Endothelial cell of umbilical vein (primary cell): Measurements from ENCODE around the gene SPOP. TPM values are rescaled to one million over a fixed set of nuclear protein-coding genes. Genes with fewer than 3 reads are reported as not detected.

ENCODE experiments used
- BruUV-seq: library from RNA; stranded (reverse); fragments of 400-500 nt; replicated peaks from 2 replicates; lab custom pipeline; 2021; lab: Mats Ljungman, UMichigan
- CTCF ChIA-PET: fragments of 300-600, 350-600 bp; sonication (Branson Sonifier 250); formaldehyde crosslinking; loops from one replicate; lab custom pipeline; 2021; ENCODE audit warnings: antibody characterized with exemption, inconsistent platforms; lab: Charles Lee
- POLR2A ChIA-PET: fragments of 300-600, 350-600 bp; sonication (Branson Sonifier 250); formaldehyde crosslinking; loops from one replicate; lab custom pipeline; 2021; ENCODE audit warnings: antibody characterized with exemption, inconsistent platforms; lab: Charles Lee
- DNase-seq: peaks from one replicate; pipeline ENCODE4 v3.0.0-alpha.2; 2011; ENCODE audit warnings: low read depth, low spot score
- FAIRE-seq: peaks from 2 replicates; lab custom pipeline; 2011; peaks lifted over from hg19 to GRCh38; lab: Jason Lieb, UNC
- H2AFZ ChIP-seq: 2 replicates; pipeline ENCODE4 v1.6.0; 2012; ENCODE audit warnings: low read depth, low read length, control low read depth, inconsistent platforms
- H3K27ac ChIP-seq: 2 replicates; pipeline ENCODE4 v1.5.1; 2011; ENCODE audit warnings: low read depth, mild to moderate bottlenecking, control low read depth, low read length, moderate library complexity; ENCODE audit not compliant: insufficient read depth
- H3K27me3 ChIP-seq, 2 experiments: 2 replicates each; pipeline versions ENCODE4 v1.6.0 to v1.6.1; 2011; ENCODE audit warnings: low read length in 2 of 2, mixed read lengths in 1 of 2; ENCODE audit not compliant: control insufficient read depth in 2 of 2, insufficient read depth in 2 of 2
- H3K36me3 ChIP-seq, 2 experiments: 2 replicates in 1 of 2; 3 replicates in 1 of 2; pipeline ENCODE4 v1.5.1; 2011; ENCODE audit warnings: low read length in 2 of 2, mild to moderate bottlenecking in 1 of 2, moderate library complexity in 1 of 2; ENCODE audit not compliant: control insufficient read depth in 2 of 2, insufficient read depth in 2 of 2; ENCODE audit errors: extremely low read depth in 1 of 2
- H3K4me1 ChIP-seq: 3 replicates; pipeline ENCODE4 v1.5.1; 2011; ENCODE audit warnings: mild to moderate bottlenecking, low read length; ENCODE audit not compliant: control insufficient read depth, insufficient read depth; ENCODE audit errors: extremely low read depth
- H3K4me2 ChIP-seq: 2 replicates; pipeline ENCODE4 v1.6.1; 2011; ENCODE audit warnings: low read length, control low read depth, mixed read lengths; ENCODE audit not compliant: insufficient read depth
- H3K4me3 ChIP-seq, 3 experiments: fragments of 200-600 bp in 1 of 3; sonication (generic), shearing (Covaris generic) in 1 of 3; replicated peaks in 1 of 3; 2 replicates each; pipeline ENCODE4 v1.5.1; 2011 to 2016; ENCODE audit warnings: control low read depth in 3 of 3, low read length in 3 of 3, mild to moderate bottlenecking in 2 of 3, inconsistent platforms in 1 of 3, low read depth in 1 of 3, moderate library complexity in 1 of 3; ENCODE audit not compliant: insufficient read depth in 1 of 3
- H3K79me2 ChIP-seq: 2 replicates; pipeline ENCODE4 v1.6.0; 2012; ENCODE audit warnings: low read length, inconsistent platforms; ENCODE audit not compliant: control insufficient read depth, insufficient read depth
- H3K9ac ChIP-seq: replicated peaks from 2 replicates; pipeline ENCODE3; 2011; ENCODE audit warnings: low read length, control low read depth; ENCODE audit not compliant: insufficient read depth; ENCODE audit errors: extremely low read depth
- H3K9me1 ChIP-seq: replicated peaks from 3 replicates; pipeline ENCODE4 v1.6.0; 2011; ENCODE audit warnings: mild to moderate bottlenecking, low read length; ENCODE audit not compliant: control insufficient read depth, insufficient read depth; ENCODE audit errors: extremely low read depth
- H3K9me3 ChIP-seq: replicated peaks from 2 replicates; pipeline ENCODE4 v1.5.1; 2012; ENCODE audit warnings: low read length, inconsistent platforms; ENCODE audit not compliant: control insufficient read depth, insufficient read depth
- H4K20me1 ChIP-seq: replicated peaks from 2 replicates; pipeline ENCODE3; 2011; ENCODE audit warnings: mild to moderate bottlenecking, low read length; ENCODE audit not compliant: control insufficient read depth, insufficient read depth; ENCODE audit errors: extremely low read depth
- CTCF ChIP-seq, 2 donors: IDR thresholded peaks; 1 replicate in 1 of 2; 2 replicates in 1 of 2; pipeline ENCODE4 v1.5.1; 2011; ENCODE audit warnings: low read length in 2 of 2, mild to moderate bottlenecking in 2 of 2, moderate library complexity in 2 of 2, control low read depth in 1 of 2, inconsistent platforms in 1 of 2, low read depth in 1 of 2; ENCODE audit not compliant: insufficient read depth in 1 of 2; ENCODE audit errors: extremely low read depth in 1 of 2
- EZH2 ChIP-seq: IDR thresholded peaks from 2 replicates; pipeline ENCODE4 v1.6.1; 2012; ENCODE audit warnings: borderline replicate concordance, low read depth, mild to moderate bottlenecking, moderate library complexity, low read length, inconsistent platforms; ENCODE audit not compliant: severe bottlenecking
- FOS ChIP-seq: IDR thresholded peaks from 2 replicates; pipeline ENCODE4 v1.6.1; 2011; ENCODE audit warnings: mild to moderate bottlenecking, low read length, moderate library complexity, borderline replicate concordance; ENCODE audit not compliant: insufficient read depth
- GATA2 ChIP-seq: IDR thresholded peaks from 2 replicates; pipeline ENCODE4 v1.7.0; 2011; ENCODE audit warnings: low read depth, mild to moderate bottlenecking, moderate library complexity, mixed read lengths, low read length; ENCODE audit not compliant: insufficient read length, insufficient read depth
- JUN ChIP-seq: IDR thresholded peaks from 2 replicates; pipeline ENCODE4 v1.6.1; 2011; ENCODE audit warnings: borderline replicate concordance, low read depth; ENCODE audit not compliant: insufficient read length, insufficient read depth
- MAX ChIP-seq: IDR thresholded peaks from 2 replicates; pipeline ENCODE4 v1.6.1; 2011; ENCODE audit not compliant: insufficient read depth, insufficient read length
- MYC ChIP-seq: IDR thresholded peaks from one replicate; pipeline ENCODE4 v1.6.1; 2011; ENCODE audit warnings: mild to moderate bottlenecking, low read depth, low read length
- POLR2A ChIP-seq: IDR thresholded peaks from 2 replicates; pipeline ENCODE4 v1.6.1; 2012; ENCODE audit warnings: low read depth, mild to moderate bottlenecking, control low read depth, low read length
- POLR2AphosphoS5 ChIP-seq: IDR thresholded peaks from 2 replicates; pipeline ENCODE4 v1.6.1; 2012; ENCODE audit warnings: low read depth, mild to moderate bottlenecking, control low read depth, low read length, moderate library complexity; ENCODE audit not compliant: insufficient read depth
- dilution Hi-C: fragments of 300-500 bp; cut with MboI; formaldehyde crosslinking; loops from one replicate; pipeline ENCODE4 v1.15.0; 2019; ENCODE audit warnings: low sequenced_read_pairs; ENCODE audit not compliant: extremely low pct_ligation_motif_present
- intact Hi-C: fragments of 100-400 bp; cut with micrococcal nuclease; formaldehyde crosslinking; loops from one replicate; pipeline ENCODE4 v1.10.0; 2022
- polyA plus RNA-seq, 4 experiments: library from polyadenylated mRNA; depleted of rRNA in 3 of 4; stranded (reverse) in 3 of 4; unstranded in 1 of 4; fragments of >200 nt; gene quantifications; 2 replicates each; pipeline versions ENCODE4 v1.2.1 to v1.2.3, GENCODE V29; 2011 to 2012; ENCODE audit warnings: missing spikeins in 1 of 4
- total RNA-seq: library from RNA; stranded (reverse); gene quantifications from 2 replicates; pipeline ENCODE4 v1.2.3, GENCODE V29; 2021

The SPOP gene
- total and polyA plus RNA-seq, 2 donors (not counting 3 experiments of a cell fraction or from before 2014, with no cell fraction given) = 46.9 to 61.0 TPM

- Histone ChIP-seq H3K27ac (no peak overlapping the region), H3K9ac (no peak overlapping the region), H3K9me3 (no peaks in the 10 kb centered on the region), H3K4me2 (no peak overlapping the region), H3K36me3 (no peaks in the 10 kb centered on the region), H4K20me1 (no peaks in the 10 kb centered on the region), H3K27me3 (no peaks in the 10 kb centered on the region), H3K4me1 (peaks cover 10% of the 10 kb centered on the region), H3K4me3 (no peak overlapping the region), H3K9me1 (no peaks in the 10 kb centered on the region), H3K79me2 (peaks cover 38% of the 10 kb centered on the region), H2AFZ (no peak overlapping the region)
- ChIA-PET CTCF (interaction anchor here (1.5 to 1.8 kb wide), 6 partner anchors 8 to 89 kb away, joined by 5 to 8 read pairs (median 6); partner anchors contain the start of gene NXPH3), POLR2A (no interaction called here)
- intact Hi-C loops = no loop called here
- no TSS peak for BruUV-seq
- dilution Hi-C loops = no loop called here
- TF ChIP-seq EZH2 (no peak), POLR2AphosphoS5 (no peak), MYC (no peak), JUN (no peak), CTCF (IDR thresholded peaks at IDR 0.05; ENCODE audit: extremely low read depth in 1 of 2, insufficient read depth in 1 of 2, low read depth in 1 of 2, low read length in 2 of 2) (no peak), POLR2A (no peak), FOS (no peak), MAX (no peak), GATA2 (no peak)
- FAIRE-seq (no peak), DNase-seq (peak; percentile 42)
These were observed 32.2 kb downstream of the SPOP start for GRCh38 chr17:49645654-49646053.
